ENCODE measurements around the gene SPATA18. TPM values are rescaled to one million over a fixed set of nuclear protein-coding genes. Genes with fewer than 3 reads are reported as not detected.

SPATA18 gene, protein sequence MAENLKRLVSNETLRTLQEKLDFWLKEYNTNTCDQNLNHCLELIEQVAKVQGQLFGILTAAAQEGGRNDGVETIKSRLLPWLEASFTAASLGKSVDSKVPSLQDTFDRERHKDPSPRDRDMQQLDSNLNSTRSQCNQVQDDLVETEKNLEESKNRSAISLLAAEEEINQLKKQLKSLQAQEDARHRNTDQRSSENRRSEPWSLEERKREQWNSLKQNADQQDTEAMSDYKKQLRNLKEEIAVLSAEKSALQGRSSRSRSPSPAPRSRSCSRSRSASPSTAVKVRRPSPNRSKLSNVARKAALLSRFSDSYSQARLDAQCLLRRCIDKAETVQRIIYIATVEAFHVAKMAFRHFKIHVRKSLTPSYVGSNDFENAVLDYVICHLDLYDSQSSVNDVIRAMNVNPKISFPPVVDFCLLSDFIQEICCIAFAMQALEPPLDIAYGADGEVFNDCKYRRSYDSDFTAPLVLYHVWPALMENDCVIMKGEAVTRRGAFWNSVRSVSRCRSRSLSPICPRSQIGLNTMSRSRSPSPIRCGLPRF
- 1 to 10 TPM; 1.9 to 4.2 (median 2.3) TPM for total RNA-seq

DNA sequence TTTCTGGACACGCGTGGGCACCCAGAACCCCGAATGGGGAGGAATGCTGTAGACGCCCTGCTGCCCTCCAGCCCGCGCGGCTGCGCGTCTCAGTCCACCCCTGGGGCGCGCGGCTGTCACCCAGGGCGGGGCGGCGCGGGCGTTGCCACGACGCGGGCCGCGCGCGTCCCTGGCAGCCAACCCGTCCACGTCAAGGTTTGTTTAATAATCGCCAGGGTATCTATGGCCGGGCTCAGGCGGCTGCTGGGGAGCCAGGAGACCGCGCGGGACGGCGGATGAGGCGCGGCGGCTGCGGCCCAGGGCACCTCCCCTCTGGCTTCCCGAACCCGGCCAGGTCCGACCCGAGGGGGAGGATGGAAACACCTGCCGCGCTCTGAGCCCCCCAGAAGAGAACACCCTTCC lies at the start of gene SPATA18:
SPATA18 (plus strand) TSS at position 92 of the 402 bp plus-strand sequence. CDS start 401 bp downstream, outside the sequence.
- TF ChIP-seq, protein P1, sequence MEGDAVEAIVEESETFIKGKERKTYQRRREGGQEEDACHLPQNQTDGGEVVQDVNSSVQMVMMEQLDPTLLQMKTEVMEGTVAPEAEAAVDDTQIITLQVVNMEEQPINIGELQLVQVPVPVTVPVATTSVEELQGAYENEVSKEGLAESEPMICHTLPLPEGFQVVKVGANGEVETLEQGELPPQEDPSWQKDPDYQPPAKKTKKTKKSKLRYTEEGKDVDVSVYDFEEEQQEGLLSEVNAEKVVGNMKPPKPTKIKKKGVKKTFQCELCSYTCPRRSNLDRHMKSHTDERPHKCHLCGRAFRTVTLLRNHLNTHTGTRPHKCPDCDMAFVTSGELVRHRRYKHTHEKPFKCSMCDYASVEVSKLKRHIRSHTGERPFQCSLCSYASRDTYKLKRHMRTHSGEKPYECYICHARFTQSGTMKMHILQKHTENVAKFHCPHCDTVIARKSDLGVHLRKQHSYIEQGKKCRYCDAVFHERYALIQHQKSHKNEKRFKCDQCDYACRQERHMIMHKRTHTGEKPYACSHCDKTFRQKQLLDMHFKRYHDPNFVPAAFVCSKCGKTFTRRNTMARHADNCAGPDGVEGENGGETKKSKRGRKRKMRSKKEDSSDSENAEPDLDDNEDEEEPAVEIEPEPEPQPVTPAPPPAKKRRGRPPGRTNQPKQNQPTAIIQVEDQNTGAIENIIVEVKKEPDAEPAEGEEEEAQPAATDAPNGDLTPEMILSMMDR (IDR thresholded peaks at IDR 0.05), result no peak
- DNase-seq (ENCODE audit: low spot score) (no peak), ATAC-seq (ENCODE audit: low FRiP score) (peak; percentile 44)

DNA sequence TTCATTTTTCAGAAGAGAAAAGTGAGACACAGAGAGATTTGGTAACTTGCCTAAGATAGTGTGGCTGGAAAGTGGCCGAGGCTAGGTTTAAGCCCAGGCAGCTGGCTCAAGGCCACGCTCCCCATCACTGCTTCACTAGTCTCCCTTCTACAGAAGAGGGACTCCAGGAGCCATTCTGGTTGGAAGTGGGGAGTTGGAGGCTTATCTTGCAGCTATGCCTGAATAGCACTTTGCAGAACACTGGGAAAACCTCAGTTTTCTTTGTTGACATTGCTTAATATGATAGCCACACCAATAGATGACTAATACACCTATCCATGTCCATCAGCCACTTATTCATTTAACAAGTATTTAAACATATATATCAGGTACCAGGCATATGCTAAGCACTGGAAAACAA lies 49.5 kb upstream of the SPATA18 start:
- ATAC-seq (ENCODE audit: low FRiP score), result no peak
- TF ChIP-seq, protein P1 (IDR thresholded peaks at IDR 0.05), result no peak
- no peak for DNase-seq (ENCODE audit: low spot score)

DNA sequence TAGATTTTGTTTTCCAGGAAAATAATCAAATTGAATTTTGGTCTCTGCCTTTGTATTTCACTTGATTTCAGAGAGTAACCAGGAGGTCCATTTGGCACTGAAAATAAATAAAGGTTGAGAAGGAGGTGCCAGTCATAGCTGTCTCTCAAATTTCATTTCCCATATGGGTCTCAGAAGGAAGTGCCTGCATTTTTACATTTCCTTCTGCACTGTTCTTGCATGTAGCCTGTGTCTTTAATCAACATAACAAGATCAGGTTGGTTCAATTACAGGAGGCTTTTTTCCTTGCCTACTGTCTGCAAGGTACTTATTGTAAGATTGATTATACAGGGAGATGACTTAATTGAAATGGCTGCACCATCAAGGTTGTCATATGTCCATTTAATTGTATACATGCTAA lies 46.7 kb upstream of the SPATA18 start:
- ATAC-seq (ENCODE audit: low FRiP score) (no peak), DNase-seq (ENCODE audit: low spot score) (no peak)
- TF ChIP-seq, protein P1 (IDR thresholded peaks at IDR 0.05), result no peak

DNA sequence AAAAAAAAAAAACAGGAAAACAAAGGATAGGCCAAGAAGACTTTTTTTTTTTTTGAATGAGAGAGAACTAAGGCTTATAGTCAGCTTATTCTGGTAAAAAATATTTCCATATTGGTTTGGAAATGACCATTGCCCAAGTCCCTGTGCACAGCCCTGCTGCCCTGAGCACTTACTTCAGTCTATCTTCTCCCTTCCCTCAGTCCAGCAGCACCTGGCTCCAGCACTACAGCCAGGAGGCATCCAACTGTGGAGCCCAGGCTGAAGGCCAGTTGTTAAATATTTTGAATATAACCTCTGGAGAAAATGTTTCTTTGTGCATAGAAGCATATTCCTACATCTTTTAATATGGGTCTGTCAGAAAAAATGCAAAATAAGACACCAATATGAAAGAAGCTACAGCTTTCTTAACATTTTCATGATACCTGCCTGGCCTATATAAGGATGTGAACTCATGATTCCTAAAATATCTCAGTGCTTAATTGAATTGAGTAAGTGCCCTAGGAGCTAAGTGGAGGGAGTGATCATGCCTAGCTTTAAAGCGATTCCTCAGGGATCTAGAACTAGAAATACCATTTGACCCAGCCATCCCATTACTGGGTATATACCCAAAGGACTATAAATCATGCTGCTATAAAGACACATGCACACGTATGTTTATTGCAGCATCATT lies 45.4 kb upstream of the SPATA18 start:
- TF ChIP-seq, protein P1 (IDR thresholded peaks at IDR 0.05), result no peak
- no peak for ATAC-seq (ENCODE audit: low FRiP score)
- no peak for DNase-seq (ENCODE audit: low spot score)

DNA sequence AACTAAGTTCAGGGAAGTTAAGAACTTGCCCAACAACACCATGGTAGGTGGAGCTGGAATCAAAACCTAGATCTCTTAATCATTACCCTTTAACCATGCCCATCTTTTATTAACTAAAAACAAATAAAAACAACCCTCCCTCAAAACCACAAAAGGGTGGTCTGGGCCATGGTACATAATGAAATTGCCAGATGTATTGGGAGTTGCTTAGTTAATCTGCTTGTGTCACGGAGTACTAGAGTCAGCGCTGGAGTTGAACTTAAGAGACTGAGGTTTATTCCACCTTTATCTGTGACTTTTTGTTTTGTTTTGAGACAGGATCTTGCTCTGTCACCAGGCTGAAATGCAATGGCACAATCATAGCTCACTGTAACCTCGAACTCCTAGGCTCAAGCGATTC lies 44.2 kb upstream of the SPATA18 start:
- no peak for ATAC-seq (ENCODE audit: low FRiP score)
- TF ChIP-seq, protein P1 (IDR thresholded peaks at IDR 0.05), result no peak

DNA sequence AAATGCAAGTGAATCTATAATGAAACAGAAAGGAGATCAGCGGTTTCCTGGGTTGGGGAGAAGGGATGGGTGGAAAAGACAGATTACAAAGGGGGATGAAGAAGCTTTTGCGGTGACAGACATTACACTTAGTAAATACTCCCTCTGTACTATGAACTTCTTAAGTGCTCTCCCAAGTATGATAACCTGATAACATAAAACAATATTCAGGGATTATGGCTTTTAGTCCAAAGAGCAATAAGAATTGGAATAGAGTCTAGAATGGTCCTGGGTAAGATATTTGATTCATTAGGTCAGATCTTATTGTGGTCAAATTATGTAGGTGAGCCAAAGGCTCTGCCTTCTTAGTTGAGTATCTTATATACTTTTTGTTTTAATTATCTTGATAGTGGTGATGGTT lies 40.1 kb upstream of the SPATA18 start:
- TF ChIP-seq, protein P1 (IDR thresholded peaks at IDR 0.05), result no peak
- ATAC-seq (ENCODE audit: low FRiP score) (no peak), DNase-seq (ENCODE audit: low spot score) (no peak)

More for the DNA sequence above, 44.2 kb upstream of the SPATA18 start:
- no peak for DNase-seq (ENCODE audit: low spot score)
